Stimulated activated CD8-positive, alpha-beta memory T cell treated with anti-CD3 and anti-CD28 coated beads, Interleukin-12 subunit alpha, Interleukin-12 subunit beta, amount 100 ng/mL, for 24 hours (primary cell): ENCODE results near the gene SUN1.
"Not testable (repeated sequence)": the region's sequence is repeated elsewhere in the genome, so short reads cannot be mapped to it uniquely, and the experiment has no call there.

Experiments used
- DNase-seq: peaks from one replicate; pipeline ENCODE4 v3.0.0-alpha.2; 2020; ENCODE audit errors: extremely low read depth

SUN1 gene

GRCh38 chr7:835485-836401 is 3.5 kb downstream of the SUN1 start:
- no peak for DNase-seq

- no peak for DNase-seq
These were observed 4.2 kb downstream of the SUN1 start for GRCh38 chr7:836429-836828.

- no peak for DNase-seq
These were observed 4.7 kb downstream of the SUN1 start for GRCh38 chr7:837001-837400.

- DNase-seq: no peak
These were observed 7.8 kb downstream of the SUN1 start for GRCh38 chr7:840001-840600.

- DNase-seq: no peak
These were observed 9.7 kb downstream of the SUN1 start for GRCh38 chr7:841943-842342.

- no peak for DNase-seq
These were observed 10.3 kb downstream of the SUN1 start for GRCh38 chr7:842431-843031.

GRCh38 chr7:843230-843629 is 11.0 kb downstream of the SUN1 start:
- DNase-seq: no peak

- no peak for DNase-seq
These were observed 11.8 kb downstream of the SUN1 start for GRCh38 chr7:844043-844442.

GRCh38 chr7:844514-844913 is 12.2 kb downstream of the SUN1 start:
- no peak for DNase-seq

- DNase-seq: no peak
These were observed 12.8 kb downstream of the SUN1 start for GRCh38 chr7:845091-845490.

- no peak for DNase-seq
These were observed 13.5 kb downstream of the SUN1 start for GRCh38 chr7:845731-846130.

- not testable (repeated sequence) for DNase-seq
These were observed 14.8 kb downstream of the SUN1 start for GRCh38 chr7:846958-847650.

- not testable (repeated sequence) for DNase-seq
These were observed 15.5 kb downstream of the SUN1 start for GRCh38 chr7:847728-848127.

GRCh38 chr7:849145-849544 is 16.9 kb downstream of the SUN1 start:
- no peak for DNase-seq

- no peak for DNase-seq
These were observed 17.5 kb downstream of the SUN1 start for GRCh38 chr7:849781-850180.

- DNase-seq: no peak
These were observed 18.9 kb downstream of the SUN1 start for GRCh38 chr7:851204-851603.

- DNase-seq: no peak
These were observed 21.3 kb downstream of the SUN1 start for GRCh38 chr7:853366-854117.

GRCh38 chr7:854118-854775 is 22.0 kb downstream of the SUN1 start:
- DNase-seq: no peak

GRCh38 chr7:855686-856369 is 23.6 kb downstream of the SUN1 start:
- no peak for DNase-seq

- DNase-seq: no peak
These were observed 24.3 kb downstream of the SUN1 start for GRCh38 chr7:856444-857095.
